ENCODE results near the gene CCR4. TPM values are rescaled to one million over a fixed set of nuclear protein-coding genes. Genes with fewer than 3 reads are reported as not detected.
"Not testable (repeated sequence)": the region's sequence is repeated elsewhere in the genome, so short reads cannot be mapped to it uniquely, and the experiment has no call there.

Gene CCR4
- not detected in 2 replicates for total RNA-seq
- polyA plus RNA-seq, result not detected in 2 replicates

DNA sequence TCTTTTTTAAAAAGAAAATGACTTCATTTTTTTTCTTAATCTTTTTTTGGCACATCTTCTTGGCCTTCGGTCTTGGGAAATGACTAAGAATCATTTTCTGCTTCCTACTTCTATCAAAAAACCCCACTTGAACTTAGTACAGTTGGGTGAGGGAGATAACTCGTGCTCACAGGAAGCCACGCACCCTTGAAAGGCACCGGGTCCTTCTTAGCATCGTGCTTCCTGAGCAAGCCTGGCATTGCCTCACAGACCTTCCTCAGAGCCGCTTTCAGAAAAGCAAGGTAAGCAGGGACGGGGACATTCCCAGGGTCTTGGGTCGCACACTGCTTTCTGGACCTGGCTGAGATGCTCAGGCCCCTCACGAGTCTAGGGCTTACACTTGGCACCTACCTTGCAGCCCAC, at the start of gene CCR4:
CCR4 (plus strand) TSS at position 235 of the 402 bp plus-strand sequence. CDS start 1,779 bp downstream, outside the sequence.
- Histone ChIP-seq H3K4me1 (ENCODE audit: low read depth) (no peaks in the 10 kb centered on the region), H3K36me3 (no peaks in the 10 kb centered on the region), H3K27ac (no peak within 1 kb of the TSS), H3K4me3 (no peak within 1 kb of the TSS), H3K27me3 (no peaks in the 10 kb centered on the region), H3K9me3 (ENCODE audit: low read depth) (no peaks in the 10 kb centered on the region)
- TF ChIP-seq, protein P1, sequence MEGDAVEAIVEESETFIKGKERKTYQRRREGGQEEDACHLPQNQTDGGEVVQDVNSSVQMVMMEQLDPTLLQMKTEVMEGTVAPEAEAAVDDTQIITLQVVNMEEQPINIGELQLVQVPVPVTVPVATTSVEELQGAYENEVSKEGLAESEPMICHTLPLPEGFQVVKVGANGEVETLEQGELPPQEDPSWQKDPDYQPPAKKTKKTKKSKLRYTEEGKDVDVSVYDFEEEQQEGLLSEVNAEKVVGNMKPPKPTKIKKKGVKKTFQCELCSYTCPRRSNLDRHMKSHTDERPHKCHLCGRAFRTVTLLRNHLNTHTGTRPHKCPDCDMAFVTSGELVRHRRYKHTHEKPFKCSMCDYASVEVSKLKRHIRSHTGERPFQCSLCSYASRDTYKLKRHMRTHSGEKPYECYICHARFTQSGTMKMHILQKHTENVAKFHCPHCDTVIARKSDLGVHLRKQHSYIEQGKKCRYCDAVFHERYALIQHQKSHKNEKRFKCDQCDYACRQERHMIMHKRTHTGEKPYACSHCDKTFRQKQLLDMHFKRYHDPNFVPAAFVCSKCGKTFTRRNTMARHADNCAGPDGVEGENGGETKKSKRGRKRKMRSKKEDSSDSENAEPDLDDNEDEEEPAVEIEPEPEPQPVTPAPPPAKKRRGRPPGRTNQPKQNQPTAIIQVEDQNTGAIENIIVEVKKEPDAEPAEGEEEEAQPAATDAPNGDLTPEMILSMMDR (IDR thresholded peaks at IDR 0.05; ENCODE audit: low read depth, low read length), result no peak
- peak in 1 of 2 donors; percentile 40 for DNase-seq (ENCODE audit: low read depth in 1 of 2, low spot score in 1 of 2)

DNA sequence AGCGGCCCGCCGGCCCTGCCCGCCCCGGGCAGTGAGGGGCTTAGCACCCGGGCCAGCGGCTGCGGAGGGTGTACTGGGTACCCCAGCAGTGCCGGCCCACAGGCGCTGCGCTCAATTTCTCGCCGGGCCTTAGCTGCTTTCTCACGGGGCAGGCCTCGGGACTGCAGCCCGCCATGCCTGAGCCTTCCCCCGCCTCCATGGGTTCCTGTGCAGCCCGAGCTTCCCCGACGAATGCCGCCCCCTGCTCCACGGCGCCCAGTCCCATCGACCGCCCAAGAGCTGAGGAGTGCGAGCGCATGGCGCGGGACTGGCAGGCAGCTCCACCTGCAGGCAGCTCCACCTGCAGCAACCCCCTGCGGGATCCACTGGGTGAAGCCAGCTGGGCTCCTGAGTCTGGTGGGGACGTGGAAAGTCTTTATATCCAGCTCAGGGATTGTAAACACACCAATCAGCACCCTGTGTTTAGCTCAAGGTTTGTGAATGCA, 48.5 kb upstream of the CCR4 start:
- not testable (repeated sequence) for H3K36me3 ChIP-seq

DNA sequence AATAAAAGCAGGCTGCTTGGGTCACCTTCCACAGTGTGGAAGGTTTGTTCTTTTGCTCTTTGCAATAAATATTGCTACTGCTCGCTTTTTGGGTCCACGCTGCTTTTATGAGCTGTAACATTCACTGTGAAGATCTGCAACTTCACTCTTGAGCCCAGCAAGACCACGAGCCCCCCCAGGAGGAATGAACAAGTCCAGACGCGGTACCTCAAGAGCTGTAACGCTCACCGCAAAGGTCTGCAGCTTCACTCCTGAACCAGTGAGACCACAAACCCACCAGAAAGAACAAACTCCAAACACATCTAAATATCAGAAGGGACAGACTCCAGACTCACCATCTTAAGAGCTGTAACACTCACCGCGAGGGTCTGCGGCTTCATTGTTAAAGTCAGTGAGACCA, 47.5 kb upstream of the CCR4 start:
- H3K4me3 ChIP-seq, result no peak overlapping the region
- no peak for DNase-seq (ENCODE audit: low read depth in 1 of 2, low spot score in 1 of 2)
- H3K27ac ChIP-seq, result no peak overlapping the region
- TF ChIP-seq, protein P1 (IDR thresholded peaks at IDR 0.05; ENCODE audit: low read depth, low read length), result no peak
- no peaks in the 10 kb centered on the region for H3K4me1 ChIP-seq (ENCODE audit: low read depth)
- H3K36me3 ChIP-seq, result no peaks in the 10 kb centered on the region
- no peaks in the 10 kb centered on the region for H3K9me3 ChIP-seq (ENCODE audit: low read depth)
- no peaks in the 10 kb centered on the region for H3K27me3 ChIP-seq

More for the DNA sequence above, 48.5 kb upstream of the CCR4 start:
- not testable (repeated sequence) for H3K9me3 ChIP-seq (ENCODE audit: low read depth); H3K4me1 ChIP-seq (ENCODE audit: low read depth); H3K4me3 ChIP-seq; H3K27me3 ChIP-seq; H3K27ac ChIP-seq
- TF ChIP-seq, protein P1 (IDR thresholded peaks at IDR 0.05; ENCODE audit: low read depth, low read length), result peak; percentile 8
- peak in 1 of 2 donors; percentile 5 for DNase-seq (ENCODE audit: low read depth in 1 of 2, low spot score in 1 of 2)

DNA sequence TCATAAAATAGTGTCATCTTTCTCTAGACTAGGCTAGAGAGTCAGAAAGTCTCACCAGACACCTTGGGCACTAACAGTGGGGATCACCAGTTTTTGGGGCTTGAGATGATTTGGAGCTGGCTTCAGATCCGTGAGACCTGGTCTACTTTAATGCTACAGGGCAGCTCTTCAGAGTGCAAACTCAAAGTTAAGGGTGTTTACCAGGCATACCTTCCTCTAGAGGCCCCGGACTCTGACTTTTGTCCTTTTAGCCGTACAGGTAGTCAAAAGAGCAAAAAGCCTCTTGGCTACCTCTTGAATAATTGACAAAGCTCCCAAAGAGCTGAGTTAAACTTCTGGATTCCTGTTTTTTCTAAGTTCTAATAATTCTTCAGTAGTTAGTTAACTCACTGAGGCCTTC, 41.4 kb upstream of the CCR4 start:
- Histone ChIP-seq H3K4me1 (ENCODE audit: low read depth) (no peaks in the 10 kb centered on the region), H3K27ac (no peak overlapping the region), H3K4me3 (no peak overlapping the region), H3K9me3 (ENCODE audit: low read depth) (no peaks in the 10 kb centered on the region), H3K36me3 (no peaks in the 10 kb centered on the region), H3K27me3 (no peaks in the 10 kb centered on the region)
- DNase-seq (ENCODE audit: low read depth in 1 of 2, low spot score in 1 of 2), result no peak
- TF ChIP-seq, protein P1 (IDR thresholded peaks at IDR 0.05; ENCODE audit: low read depth, low read length), result no peak

DNA sequence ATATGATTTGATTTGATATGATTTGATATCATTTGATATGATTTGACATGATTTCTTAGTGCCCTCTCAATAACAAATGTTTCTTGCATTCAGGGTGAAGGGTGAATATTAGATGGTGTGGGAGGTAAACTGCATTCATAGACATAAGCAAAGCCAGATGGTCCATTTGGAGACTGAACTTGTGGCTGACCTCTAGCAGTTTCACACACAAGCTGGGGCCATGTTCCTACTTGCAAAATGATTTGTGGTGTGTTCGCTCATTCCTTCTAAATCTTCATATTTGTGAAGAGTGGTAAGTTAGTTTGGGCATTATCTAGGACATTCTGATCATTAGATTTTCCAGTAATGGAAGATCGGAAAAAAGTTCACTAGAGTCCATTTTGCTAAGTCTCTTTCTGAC, 40.5 kb upstream of the CCR4 start:
- Histone ChIP-seq H3K27ac (no peak overlapping the region), H3K9me3 (ENCODE audit: low read depth) (no peaks in the 10 kb centered on the region), H3K27me3 (no peaks in the 10 kb centered on the region), H3K4me3 (no peak overlapping the region), H3K36me3 (no peaks in the 10 kb centered on the region), H3K4me1 (ENCODE audit: low read depth) (no peaks in the 10 kb centered on the region)
- peak in 1 of 2 donors; percentile 14 for DNase-seq (ENCODE audit: low read depth in 1 of 2, low spot score in 1 of 2)
- TF ChIP-seq, protein P1 (IDR thresholded peaks at IDR 0.05; ENCODE audit: low read depth, low read length), result no peak

Measured in cardiac muscle cell (in vitro differentiated cells and primary cell).